Calu3 (cell line): ENCODE data around the gene KTN1. TPM values are rescaled to one million over a fixed set of nuclear protein-coding genes. Genes with fewer than 3 reads are reported as not detected.

Experiments used
- BruUV-seq: library from RNA; stranded (reverse); fragments of 400-500 nt; replicated peaks from 2 replicates; lab custom pipeline; 2021; lab: Mats Ljungman, UMichigan
- CTCF ChIA-PET: fragments of 300-600 bp; sonication (Branson Sonifier 250); formaldehyde crosslinking; loops from one replicate; lab custom pipeline; 2022; ENCODE audit warnings: antibody characterized with exemption; lab: Charles Lee
- DNase-seq: peaks from one replicate; pipeline ENCODE4 v3.0.0; 2022
- H3K27ac Mint-ChIP-seq: one replicate; pipeline ENCODE4 v1.8.0; 2022; ENCODE audit warnings: mixed read lengths; ENCODE audit not compliant: unreplicated experiment
- H3K27me3 Mint-ChIP-seq: one replicate; pipeline ENCODE4 v1.8.0; 2022; ENCODE audit warnings: mixed read lengths; ENCODE audit not compliant: unreplicated experiment
- H3K36me3 Mint-ChIP-seq: one replicate; pipeline ENCODE4 v1.8.0; 2022; ENCODE audit warnings: mild to moderate bottlenecking, moderate library complexity, mixed read lengths; ENCODE audit not compliant: insufficient read depth, unreplicated experiment
- H3K4me1 Mint-ChIP-seq: one replicate; pipeline ENCODE4 v1.8.0; 2022; ENCODE audit warnings: mild to moderate bottlenecking, low read depth, mixed read lengths; ENCODE audit not compliant: unreplicated experiment
- H3K4me3 Mint-ChIP-seq: one replicate; pipeline ENCODE4 v1.8.0; 2022; ENCODE audit warnings: mild to moderate bottlenecking, low read depth, moderate library complexity, mixed read lengths; ENCODE audit not compliant: unreplicated experiment
- H3K9me3 Mint-ChIP-seq: one replicate; pipeline ENCODE4 v1.8.0; 2022; ENCODE audit warnings: low read depth, mixed read lengths; ENCODE audit not compliant: unreplicated experiment
- CTCF ChIP-seq: fragments of 200-600 bp; IDR thresholded peaks from one replicate; pipeline ENCODE4 v1.8.0; 2022; ENCODE audit warnings: antibody characterized with exemption; ENCODE audit not compliant: unreplicated experiment
- intact Hi-C: fragments of 100-400 bp; cut with micrococcal nuclease; formaldehyde crosslinking; loops from one replicate; pipeline ENCODE4 v1.10.0; 2022; ENCODE audit not compliant: unreplicated experiment
- total RNA-seq: library from RNA; stranded (reverse); gene quantifications from 2 replicates; pipeline ENCODE4 v1.2.3, GENCODE V29; 2022

KTN1 gene
- total RNA-seq, 1 experiment from 2014 or later: 141 TPM

GRCh38 chr14:55626131-55626530 lies 46.1 kb downstream of the KTN1 start:
- CTCF ChIA-PET: interaction anchor here (0.7 to 1.7 kb wide), 3 partner anchors 15 to 188 kb away, joined by 3 read pairs; no protein-coding TSS in a partner anchor
- H3K36me3 Mint-ChIP-seq: peaks cover 10% of the 10 kb centered on the region
- intact Hi-C loops: no loop called here
- H3K9me3 Mint-ChIP-seq: peaks cover 1% of the 10 kb centered on the region
- no peak overlapping the region for H3K27ac Mint-ChIP-seq
- no peak for DNase-seq
- no TSS peak for BruUV-seq
- no peaks in the 10 kb centered on the region for H3K27me3 Mint-ChIP-seq
- peaks cover 21% of the 10 kb centered on the region for H3K4me1 Mint-ChIP-seq
- TF ChIP-seq CTCF: no peak
- no peak overlapping the region for H3K4me3 Mint-ChIP-seq

GRCh38 chr14:55628426-55628825 lies 48.4 kb downstream of the KTN1 start:
- CTCF ChIA-PET: no interaction called here
- H3K36me3 Mint-ChIP-seq: peaks cover 16% of the 10 kb centered on the region

GRCh38 chr14:55638665-55639064 lies 58.7 kb downstream of the KTN1 start:
- no TSS peak for BruUV-seq
- H3K27ac Mint-ChIP-seq: no peak overlapping the region
- H3K9me3 Mint-ChIP-seq: no peaks in the 10 kb centered on the region
- H3K27me3 Mint-ChIP-seq: no peaks in the 10 kb centered on the region
- H3K36me3 Mint-ChIP-seq: peaks cover 13% of the 10 kb centered on the region
- CTCF ChIA-PET: no interaction called here
- intact Hi-C loops: no loop called here
- TF ChIP-seq CTCF: no peak
- no peak for DNase-seq
- H3K4me1 Mint-ChIP-seq: no peaks in the 10 kb centered on the region
- H3K4me3 Mint-ChIP-seq: no peak overlapping the region

More at GRCh38 chr14:55628426-55628825, 48.4 kb downstream of the KTN1 start:
- no peaks in the 10 kb centered on the region for H3K27me3 Mint-ChIP-seq
- no peak overlapping the region for H3K4me3 Mint-ChIP-seq
- no TSS peak for BruUV-seq
- no peaks in the 10 kb centered on the region for H3K9me3 Mint-ChIP-seq
- peaks cover 10% of the 10 kb centered on the region for H3K4me1 Mint-ChIP-seq
- H3K27ac Mint-ChIP-seq: no peak overlapping the region
- intact Hi-C loops: no loop called here
- TF ChIP-seq CTCF: no peak
- no peak for DNase-seq

GRCh38 chr14:55641290-55641689 lies 61.3 kb downstream of the KTN1 start:
- DNase-seq: no peak
- intact Hi-C loops: no loop called here
- no TSS peak for BruUV-seq
- Mint-ChIP-seq H3K36me3 (peaks cover 21% of the 10 kb centered on the region), H3K4me1 (no peaks in the 10 kb centered on the region), H3K27ac (no peak overlapping the region), H3K4me3 (no peak overlapping the region), H3K27me3 (no peaks in the 10 kb centered on the region), H3K9me3 (no peaks in the 10 kb centered on the region)
- TF ChIP-seq CTCF: no peak
- CTCF ChIA-PET: interaction anchor here (0.6 kb wide), 1 partner anchor 16 kb away, joined by 3 read pairs; no protein-coding TSS in a partner anchor
